HUES64 (cell line): ENCODE measurements around the gene DSG4.

Source experiments
- H3K27ac ChIP-seq: 2 replicates; pipeline ENCODE4 v1.7.0; 2013; ENCODE audit warnings: low read depth, low read length, inconsistent platforms
- H3K27me3 ChIP-seq: 2 replicates; pipeline ENCODE4 v1.6.1; 2013; ENCODE audit warnings: mild to moderate bottlenecking, low read length; ENCODE audit not compliant: insufficient read depth
- H3K36me3 ChIP-seq: 2 replicates; pipeline ENCODE4 v1.6.1; 2013; ENCODE audit warnings: mild to moderate bottlenecking, low read length; ENCODE audit not compliant: insufficient read depth
- H3K4me1 ChIP-seq: 2 replicates; pipeline ENCODE4 v1.6.1; 2013; ENCODE audit warnings: mild to moderate bottlenecking, low read length, moderate library complexity; ENCODE audit not compliant: insufficient read depth
- H3K4me3 ChIP-seq: 2 replicates; pipeline ENCODE4 v1.5.1; 2013; ENCODE audit warnings: mild to moderate bottlenecking, low read length, moderate library complexity
- H3K9ac ChIP-seq: 2 replicates; pipeline ENCODE4 v1.6.1; 2013; ENCODE audit warnings: mild to moderate bottlenecking, low read depth, low read length
- H3K9me3 ChIP-seq: 2 replicates; pipeline ENCODE4 v1.6.1; 2013; ENCODE audit warnings: low read depth, low read length; ENCODE audit not compliant: insufficient read depth
- WGBS: fragments of 150-250, 120-280 bp; methylation state at CpG from one replicate; pipeline ENCODE4 v1.1.7; 2013; ENCODE audit warnings: missing lambda C conversion rate; 5-methylcytosine and 5-hydroxymethylcytosine counted together

Gene DSG4

GRCh38 chr18:31386741-31387140, 10.2 kb downstream of the DSG4 start:
- H3K9me3 ChIP-seq, result no peaks in the 10 kb centered on the region
- no peak overlapping the region for H3K4me3 ChIP-seq
- no peaks in the 10 kb centered on the region for H3K27me3 ChIP-seq
- 93% methylated on average over 6 of the region's 6 CpGs for WGBS
- 0 out of 2 replicates have a peak, but pooled peaks cover 5% of the 10 kb centered on the region for H3K4me1 ChIP-seq
- no peak overlapping the region for H3K27ac ChIP-seq
- no peak overlapping the region for H3K9ac ChIP-seq
- no peaks in the 10 kb centered on the region for H3K36me3 ChIP-seq

DNA sequence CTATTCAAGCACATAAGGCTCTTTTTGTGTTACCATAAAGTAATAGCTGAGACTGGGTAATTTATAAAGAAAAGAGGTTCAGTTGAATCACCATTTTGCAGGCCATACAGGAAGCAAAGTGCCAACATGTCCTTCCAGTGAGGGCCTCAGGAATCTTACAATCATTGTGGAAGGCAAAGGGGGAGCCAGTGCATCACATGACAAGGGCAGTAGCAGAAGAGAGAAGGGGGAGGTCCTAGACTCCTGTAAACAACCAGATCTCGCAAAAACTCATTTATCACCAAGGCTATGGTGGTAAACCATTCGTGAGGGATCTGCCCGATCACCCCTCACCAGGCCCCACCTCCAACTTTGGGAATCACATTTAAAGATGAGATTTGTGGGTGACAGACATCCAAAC, 16.7 kb downstream of the DSG4 start:
- 100% methylated on average over 3 of the region's 3 CpGs for WGBS
- no peaks in the 10 kb centered on the region for H3K36me3 ChIP-seq
- H3K4me1 ChIP-seq, result no peaks in the 10 kb centered on the region
- no peak overlapping the region for H3K4me3 ChIP-seq
- no peaks in the 10 kb centered on the region for H3K27me3 ChIP-seq
- no peak overlapping the region for H3K27ac ChIP-seq
- H3K9ac ChIP-seq, result no peak overlapping the region
- H3K9me3 ChIP-seq, result no peaks in the 10 kb centered on the region

DNA sequence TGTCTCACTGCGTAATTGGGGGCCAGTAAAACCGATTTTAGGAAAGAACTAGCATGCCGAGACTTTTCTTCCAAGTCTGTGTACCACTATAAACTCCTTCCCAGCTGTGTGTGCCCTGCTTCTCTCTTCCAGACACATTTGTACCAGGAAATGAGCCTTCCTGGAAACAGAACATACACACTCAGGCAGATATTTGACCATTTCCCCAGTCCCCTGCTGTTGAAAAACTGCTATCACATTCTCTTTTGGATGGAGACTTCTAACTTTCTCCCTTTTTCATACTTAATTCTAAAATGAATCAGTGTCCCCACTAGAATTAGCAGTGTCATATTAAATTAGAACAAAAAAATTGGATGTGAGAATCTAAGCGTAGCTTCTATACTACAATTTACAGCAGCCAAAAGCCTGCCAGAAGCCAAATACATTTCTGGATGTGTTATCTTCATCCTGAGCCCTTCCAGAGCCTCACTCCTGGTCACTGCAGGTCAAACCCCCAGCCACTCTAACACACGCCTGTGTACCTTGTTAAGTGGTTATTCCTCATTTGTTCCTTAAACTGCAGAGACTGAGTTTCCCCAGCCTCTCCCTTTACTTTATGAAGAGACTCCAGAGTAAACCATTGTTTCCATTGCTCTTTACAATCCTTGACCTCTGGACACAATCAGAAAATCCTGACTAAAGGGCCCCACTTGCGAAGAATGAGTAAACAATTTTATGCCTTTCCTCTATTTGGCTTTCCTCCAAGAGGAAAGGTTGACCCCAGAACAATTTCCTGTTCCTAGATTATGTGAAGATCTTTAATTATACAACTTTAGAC, 20.4 kb downstream of the DSG4 start:
- H3K27me3 ChIP-seq, result no peaks in the 10 kb centered on the region
- no peak overlapping the region for H3K4me3 ChIP-seq
- no peak overlapping the region for H3K27ac ChIP-seq
- H3K9ac ChIP-seq, result no peak overlapping the region
- 95% methylated on average over 5 of the region's 6 CpGs for WGBS
- H3K9me3 ChIP-seq, result no peaks in the 10 kb centered on the region
- H3K4me1 ChIP-seq, result no peaks in the 10 kb centered on the region
- no peaks in the 10 kb centered on the region for H3K36me3 ChIP-seq

- H3K27me3 ChIP-seq, result no peaks in the 10 kb centered on the region
- H3K9ac ChIP-seq, result no peak overlapping the region
- no peaks in the 10 kb centered on the region for H3K4me1 ChIP-seq
- no peaks in the 10 kb centered on the region for H3K36me3 ChIP-seq
- H3K9me3 ChIP-seq, result no peaks in the 10 kb centered on the region
- WGBS, result 100% methylated on average over 2 of the region's 2 CpGs
- no peak overlapping the region for H3K27ac ChIP-seq
- no peak overlapping the region for H3K4me3 ChIP-seq
These were observed 21.6 kb downstream of the DSG4 start for GRCh38 chr18:31398191-31398590.

- H3K4me1 ChIP-seq, result no peaks in the 10 kb centered on the region
- H3K27ac ChIP-seq, result no peak overlapping the region
- no peaks in the 10 kb centered on the region for H3K9me3 ChIP-seq
- WGBS, result 96% methylated on average over 6 of the region's 6 CpGs
- no peaks in the 10 kb centered on the region for H3K27me3 ChIP-seq
- no peaks in the 10 kb centered on the region for H3K36me3 ChIP-seq
- no peak overlapping the region for H3K9ac ChIP-seq
- H3K4me3 ChIP-seq, result no peak overlapping the region
These were observed 22.9 kb downstream of the DSG4 start for GRCh38 chr18:31399306-31400032.

- WGBS, result 92% methylated on average over 6 of the region's 6 CpGs
- H3K4me3 ChIP-seq, result no peak overlapping the region
- H3K4me1 ChIP-seq, result no peaks in the 10 kb centered on the region
- no peak overlapping the region for H3K9ac ChIP-seq
- no peaks in the 10 kb centered on the region for H3K9me3 ChIP-seq
- H3K27me3 ChIP-seq, result no peaks in the 10 kb centered on the region
- no peaks in the 10 kb centered on the region for H3K36me3 ChIP-seq
- H3K27ac ChIP-seq, result no peak overlapping the region
These were observed 24.8 kb downstream of the DSG4 start for GRCh38 chr18:31401156-31402025.

GRCh38 chr18:31402026-31402373, 25.4 kb downstream of the DSG4 start:
- no peak overlapping the region for H3K4me3 ChIP-seq
- no peaks in the 10 kb centered on the region for H3K9me3 ChIP-seq
- no peaks in the 10 kb centered on the region for H3K27me3 ChIP-seq
- H3K36me3 ChIP-seq, result no peaks in the 10 kb centered on the region
- H3K9ac ChIP-seq, result no peak overlapping the region
- no peak overlapping the region for H3K27ac ChIP-seq
- H3K4me1 ChIP-seq, result no peaks in the 10 kb centered on the region

DNA sequence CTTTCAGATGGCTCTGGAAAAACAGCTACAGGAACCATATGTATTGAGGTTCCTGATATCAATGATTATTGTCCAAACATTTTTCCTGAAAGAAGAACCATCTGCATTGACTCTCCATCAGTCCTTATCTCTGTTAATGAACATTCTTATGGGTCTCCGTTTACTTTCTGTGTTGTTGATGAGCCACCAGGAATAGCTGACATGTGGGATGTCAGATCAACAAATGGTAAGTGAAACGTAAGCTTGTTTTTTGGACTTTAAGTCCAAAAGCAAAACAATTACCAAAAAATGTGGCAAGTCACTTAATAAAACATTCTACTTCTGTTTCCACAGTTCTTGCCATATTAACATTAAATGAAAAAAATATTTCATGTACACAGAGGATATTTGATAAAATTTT, 26.8 kb downstream of the DSG4 start:
- H3K36me3 ChIP-seq, result no peaks in the 10 kb centered on the region
- no peak overlapping the region for H3K4me3 ChIP-seq
- no peaks in the 10 kb centered on the region for H3K9me3 ChIP-seq
- no peaks in the 10 kb centered on the region for H3K27me3 ChIP-seq
- 91% methylated on average over 2 of the region's 2 CpGs for WGBS
- no peak overlapping the region for H3K9ac ChIP-seq
- no peaks in the 10 kb centered on the region for H3K4me1 ChIP-seq
- H3K27ac ChIP-seq, result no peak overlapping the region

- no peak overlapping the region for H3K27ac ChIP-seq
- WGBS, result 97% methylated on average over 3 of the region's 3 CpGs
- H3K4me1 ChIP-seq, result no peaks in the 10 kb centered on the region
- H3K4me3 ChIP-seq, result no peak overlapping the region
- H3K27me3 ChIP-seq, result no peaks in the 10 kb centered on the region
- H3K36me3 ChIP-seq, result no peaks in the 10 kb centered on the region
- H3K9me3 ChIP-seq, result no peaks in the 10 kb centered on the region
- no peak overlapping the region for H3K9ac ChIP-seq
These were observed 31.1 kb downstream of the DSG4 start for GRCh38 chr18:31407649-31408048.

GRCh38 chr18:31409276-31409675, 32.7 kb downstream of the DSG4 start:
- Histone ChIP-seq H3K27me3 (no peaks in the 10 kb centered on the region), H3K27ac (no peak overlapping the region), H3K36me3 (no peaks in the 10 kb centered on the region), H3K4me3 (no peak overlapping the region), H3K9me3 (no peaks in the 10 kb centered on the region), H3K4me1 (no peaks in the 10 kb centered on the region), H3K9ac (no peak overlapping the region)
- WGBS, result 80% methylated on average over 4 of the region's 4 CpGs
